GM18507 (cell line): ENCODE results near the gene MAML3.

ENCODE experiments used
- DNase-seq: peaks from one replicate; pipeline ENCODE4 v3.0.0; 2011; ENCODE audit warnings: low read depth; ENCODE audit not compliant: insufficient read length; ENCODE audit errors: extremely low spot score
- FAIRE-seq: peaks from 2 replicates; lab custom pipeline; 2011; peaks lifted over from hg19 to GRCh38; lab: Jason Lieb, UNC

Gene MAML3

DNA sequence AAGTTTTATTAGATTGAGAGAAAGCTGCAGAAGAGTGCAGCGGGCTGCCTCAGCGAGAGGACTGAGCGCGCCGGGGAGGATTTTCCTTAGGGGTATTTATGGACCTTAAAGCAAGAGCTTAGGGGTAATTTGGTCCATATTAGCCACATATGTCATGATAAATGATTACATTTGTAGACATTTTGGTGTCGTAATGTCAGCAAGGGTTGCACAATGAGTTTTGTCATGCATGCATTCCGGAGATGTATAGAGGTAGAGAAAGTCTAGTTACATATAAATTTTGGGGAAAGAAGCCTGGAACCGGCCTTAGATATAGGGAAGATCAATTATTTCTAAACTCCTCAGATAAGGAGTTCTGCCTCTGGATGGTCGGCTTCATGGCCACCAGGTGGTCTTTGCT lies 478.3 kb downstream of the MAML3 start:
- DNase-seq (no peak), FAIRE-seq (no peak)

DNA sequence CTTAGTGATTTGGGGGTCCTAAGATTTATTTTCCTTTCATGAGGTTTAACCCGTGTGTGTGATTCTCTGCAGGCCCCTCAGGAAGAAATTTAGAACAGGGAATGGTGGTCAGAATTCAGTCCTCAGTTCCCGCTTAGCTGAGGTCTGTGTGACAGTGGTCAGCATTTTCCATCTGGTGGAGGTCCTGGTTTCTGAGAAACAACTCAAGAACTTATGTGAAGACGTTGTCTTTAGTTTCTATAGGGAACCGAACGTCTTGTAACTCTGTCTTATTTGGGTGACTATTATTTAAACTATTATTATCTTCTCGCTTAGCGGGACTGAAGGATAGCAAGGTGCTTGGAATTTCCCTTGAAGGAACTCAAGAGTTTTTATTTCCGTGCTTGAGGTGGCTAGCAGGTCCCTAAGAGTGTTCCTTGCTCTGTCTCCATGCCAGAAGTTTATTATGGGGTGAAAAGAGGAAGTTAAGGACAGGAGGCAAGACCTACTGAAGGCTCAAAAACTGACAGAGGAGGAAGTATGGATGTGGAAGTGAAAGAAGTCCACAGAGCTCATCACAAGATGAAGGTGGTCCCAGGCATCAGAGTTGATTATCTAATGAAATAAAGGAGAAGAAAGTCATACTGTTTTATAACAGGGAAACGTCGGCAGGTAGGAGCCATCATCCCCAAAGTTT lies 479.0 kb downstream of the MAML3 start:
- FAIRE-seq (no peak), DNase-seq (no peak)

DNA sequence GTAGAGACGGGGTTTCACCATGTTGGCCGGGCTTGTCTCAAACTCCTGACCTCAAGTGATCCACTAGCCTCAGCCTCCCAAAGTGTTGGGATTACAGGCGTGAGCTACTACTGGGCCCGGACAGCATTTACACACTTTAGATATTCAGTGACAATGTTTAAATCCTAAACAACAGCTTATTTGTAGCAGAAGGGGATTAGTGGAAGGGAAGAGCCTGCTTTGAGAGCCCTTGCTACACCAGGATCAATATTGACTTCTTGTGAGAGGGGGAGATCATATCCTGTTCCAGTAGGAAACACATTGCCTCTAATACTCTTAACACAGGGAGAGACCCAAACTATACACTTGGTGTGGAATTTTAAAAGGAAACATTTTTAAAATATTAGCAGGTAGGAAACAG lies 481.3 kb downstream of the MAML3 start:
- no peak for DNase-seq
- FAIRE-seq, result no peak

DNA sequence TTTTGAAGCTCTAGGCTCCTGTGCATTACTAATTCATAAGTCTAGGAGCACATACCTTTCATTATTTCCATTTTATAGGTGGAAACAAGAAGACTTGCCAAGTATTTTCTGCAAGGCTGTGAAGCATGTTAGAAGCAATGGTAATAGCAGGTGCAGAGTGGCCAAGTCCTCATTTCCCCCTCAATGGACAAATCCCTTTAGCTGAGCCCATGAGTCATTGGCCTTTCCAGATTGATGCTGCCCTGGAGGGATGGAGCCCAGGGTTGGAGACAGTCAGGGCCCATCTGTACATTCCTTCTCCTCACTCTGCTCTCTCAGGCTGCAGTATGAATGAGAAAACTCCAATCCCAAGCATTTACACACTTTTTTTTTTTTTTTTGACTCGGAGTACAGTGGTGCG lies 481.8 kb downstream of the MAML3 start:
- FAIRE-seq (no peak), DNase-seq (no peak)

DNA sequence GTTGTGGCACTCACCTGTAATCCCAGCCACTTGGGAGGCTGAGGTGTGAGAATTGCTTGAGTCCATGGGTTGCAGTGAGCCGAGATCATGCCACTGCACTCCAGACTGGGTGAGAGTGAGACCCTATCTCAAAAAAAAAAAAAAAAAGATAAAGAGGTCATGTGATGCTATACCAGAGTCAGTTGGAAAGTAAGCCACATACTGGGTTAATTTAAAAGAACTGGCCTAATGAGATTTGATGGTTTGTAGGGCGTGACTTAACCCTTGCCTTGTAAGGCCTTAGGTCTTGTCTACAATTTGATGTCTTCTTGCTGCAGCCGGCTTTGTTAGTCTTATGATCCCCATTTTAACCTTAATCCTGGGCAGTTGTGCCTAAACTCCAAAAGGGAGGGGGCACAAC lies 483.2 kb downstream of the MAML3 start:
- DNase-seq (no peak), FAIRE-seq (no peak)

DNA sequence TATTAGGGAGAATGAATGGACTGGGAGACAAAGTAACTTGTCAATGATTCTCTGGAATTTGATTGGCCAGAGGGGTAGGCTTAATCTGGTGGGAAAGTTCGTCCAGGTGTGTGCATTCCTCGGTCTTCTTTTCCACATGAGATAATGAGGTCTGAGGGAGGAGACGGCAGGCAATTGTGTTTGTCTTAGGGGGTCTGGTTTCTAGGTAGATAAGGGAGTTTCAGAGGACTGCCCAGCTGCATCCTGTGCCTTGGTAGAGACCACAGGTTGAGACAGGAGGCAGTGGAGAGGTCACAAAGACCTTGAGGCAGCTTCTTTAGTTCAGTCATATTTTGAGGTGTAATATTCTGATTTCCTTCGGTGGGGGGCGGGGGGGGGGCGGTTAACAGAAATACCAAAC lies 484.1 kb downstream of the MAML3 start:
- DNase-seq (no peak), FAIRE-seq (no peak)

DNA sequence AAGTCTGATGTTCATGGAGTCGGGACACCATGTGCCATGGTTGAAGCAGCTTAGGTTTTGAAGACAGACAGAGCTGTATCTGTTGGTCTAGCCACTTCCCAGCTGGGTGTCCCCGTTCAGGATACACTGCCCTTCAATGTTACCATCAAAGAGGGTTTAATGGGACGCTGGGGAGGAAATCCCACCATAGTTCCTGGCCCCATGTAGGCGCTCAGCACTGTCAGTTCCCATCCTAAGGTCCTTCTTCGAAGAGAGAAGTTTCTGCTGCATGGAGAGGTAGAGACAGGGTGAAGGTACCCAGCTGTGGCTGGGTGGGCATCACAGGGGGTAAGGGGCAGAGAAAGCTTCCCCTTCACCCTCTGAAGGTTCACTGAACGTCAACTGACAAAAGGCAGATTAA lies 484.6 kb downstream of the MAML3 start:
- DNase-seq (no peak), FAIRE-seq (no peak)

DNA sequence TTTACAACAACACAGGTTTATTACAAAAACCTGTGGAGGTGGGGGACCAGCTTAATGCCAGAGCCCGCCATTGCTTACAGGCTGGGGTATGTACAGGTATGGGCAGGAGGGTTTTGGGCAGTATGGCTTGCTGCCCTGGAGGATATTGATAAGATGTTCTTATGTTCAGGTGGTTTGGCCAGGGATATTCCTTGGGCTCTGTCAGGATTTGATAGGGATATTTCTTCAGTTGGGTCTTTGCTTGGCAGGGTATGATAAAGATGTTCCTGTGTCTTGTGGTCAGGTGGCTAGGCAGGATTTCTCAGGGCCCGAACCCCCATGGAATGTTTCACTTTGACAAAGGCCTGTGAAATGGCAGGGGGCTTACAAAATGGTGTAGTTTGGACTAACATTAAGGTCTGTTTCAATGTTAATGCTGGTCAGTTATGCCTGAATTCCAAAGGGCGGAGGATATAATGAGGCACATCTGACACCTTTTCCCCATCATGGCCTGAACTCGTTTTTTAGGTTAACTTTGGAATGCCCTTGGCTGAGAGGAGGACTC lies 485.3 kb downstream of the MAML3 start:
- no peak for DNase-seq
- FAIRE-seq, result no peak

DNA sequence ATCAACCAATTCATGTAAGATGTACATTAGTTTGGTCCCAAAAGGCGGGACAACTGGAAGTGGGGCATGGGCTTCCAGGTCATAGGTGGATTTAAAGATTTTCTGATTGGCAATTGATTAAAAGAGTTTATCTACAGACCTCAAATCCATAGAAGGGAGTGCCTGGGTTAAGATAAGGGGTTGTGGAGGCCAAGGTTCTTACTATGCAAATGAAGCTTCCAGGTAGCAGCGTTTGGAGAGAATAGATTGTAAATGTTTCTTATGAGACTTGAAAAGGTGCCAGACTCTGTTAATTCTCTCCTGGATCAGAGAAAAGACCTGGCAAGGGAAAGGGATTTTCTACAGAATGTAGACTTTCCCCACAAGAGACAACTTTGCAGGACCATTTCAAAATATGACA lies 485.9 kb downstream of the MAML3 start:
- FAIRE-seq (no peak), DNase-seq (no peak)
